22Rv1 (cell line): ENCODE measurements around the gene CCR5.

Source experiments
- CTCF ChIP-seq: fragments of 450-650 bp; IDR thresholded peaks from 2 replicates; pipeline ENCODE4 v1.5.1; 2017; ENCODE audit warnings: mild to moderate bottlenecking
- ZFX ChIP-seq: fragments of 450-650 bp; IDR thresholded peaks from 2 replicates; pipeline ENCODE4 v1.6.1; 2017; ENCODE audit warnings: antibody characterized with exemption, borderline replicate concordance

- TF ChIP-seq CTCF (no peak), ZFX (no peak)
Observed at GRCh38 chr3:46419816-46420215, 49.1 kb downstream of the CCR5 start.
